K562 (cell line): ENCODE measurements around the gene TLR8. TPM values are rescaled to one million over a fixed set of nuclear protein-coding genes. Genes with fewer than 3 reads are reported as not detected.

Experiments
- BMI1 ChIP-seq: fragments of 150-350 bp; IDR thresholded peaks from 2 replicates; pipeline ENCODE4 v1.6.1; 2014; ENCODE audit warnings: low read length
- CEBPB ChIP-seq: fragments of 450-650 bp; IDR thresholded peaks from 2 replicates; pipeline ENCODE4 v1.6.1; 2016; ENCODE audit warnings: missing genetic modification characterization, missing compliant biosample characterization
- CHD1 ChIP-seq: fragments of 200-600 bp; sonication (generic); IDR thresholded peaks from one replicate; pipeline ENCODE4 v1.6.1; 2012; ENCODE audit warnings: mild to moderate bottlenecking, moderate library complexity, low read length, inconsistent platforms
- CHD4 ChIP-seq: fragments of 200-600 bp; sonication (generic); IDR thresholded peaks from 3 replicates; pipeline ENCODE4 v1.6.1; 2012; ENCODE audit warnings: low read depth, mild to moderate bottlenecking, mixed read lengths, low read length, inconsistent platforms; ENCODE audit not compliant: insufficient read depth, insufficient replicate concordance, poor library complexity, severe bottlenecking
- DACH1 ChIP-seq: fragments of 450-650 bp; IDR thresholded peaks from 2 replicates; pipeline ENCODE4 v1.6.1; 2018; ENCODE audit not compliant: partially characterized antibody
- FOS ChIP-seq: IDR thresholded peaks from 3 replicates; pipeline ENCODE4 v1.6.1; 2011; ENCODE audit not compliant: insufficient read length; ENCODE audit errors: extremely low read depth
- FOXA1 ChIP-seq: fragments of 450-650 bp; IDR thresholded peaks from 2 replicates; pipeline ENCODE4 v1.6.1; 2016; ENCODE audit warnings: mild to moderate bottlenecking, borderline replicate concordance
- FOXA3 ChIP-seq, 2 experiments: fragments of 450-650 bp in 1 of 2; sonication (generic) in 1 of 2; formaldehyde crosslinking; IDR thresholded peaks in 1 of 2; conservative IDR thresholded peaks in 1 of 2; 2 replicates each; pipeline versions ENCODE4 v1.4.0 to v1.8.0; 2020 to 2022; ENCODE audit warnings: mild to moderate bottlenecking in 2 of 2, missing genetic modification reagents in 1 of 2
- HEY1 ChIP-seq: fragments of 250-450 bp; sonication (Bioruptor Pico); IDR thresholded peaks from 2 replicates; pipeline ENCODE4 v1.5.0; 2020; ENCODE audit warnings: mild to moderate bottlenecking, moderate library complexity, borderline replicate concordance
- HMG20A ChIP-seq: fragments of 450-650 bp; formaldehyde crosslinking; conservative IDR thresholded peaks from 2 replicates; pipeline ENCODE4 v1.4.0; 2020; ENCODE audit warnings: mild to moderate bottlenecking, mixed read lengths
- MAFK ChIP-seq: IDR thresholded peaks from 2 replicates; pipeline ENCODE4 v1.6.1; 2011; ENCODE audit warnings: low read length, improper control_type of control experiment
- MEF2A ChIP-seq: IDR thresholded peaks from 2 replicates; pipeline ENCODE4 v1.6.1; 2011; ENCODE audit warnings: low read depth, mild to moderate bottlenecking, low read length, moderate library complexity; ENCODE audit not compliant: control insufficient read depth
- NR2F6 ChIP-seq: fragments of 450-650 bp; formaldehyde crosslinking; IDR thresholded peaks from 2 replicates; pipeline ENCODE4 v1.4.0; 2020; ENCODE audit warnings: mild to moderate bottlenecking
- PBX2 ChIP-seq, 2 experiments: IDR thresholded peaks in 1 of 2; conservative IDR thresholded peaks in 1 of 2; 2 replicates each; pipeline ENCODE4 v1.6.1; 2016; ENCODE audit warnings: low read depth in 2 of 2, mild to moderate bottlenecking in 1 of 2, missing compliant biosample characterization in 1 of 2, missing genetic modification characterization in 1 of 2, moderate library complexity in 1 of 2
- POLR3G ChIP-seq: IDR thresholded peaks from 2 replicates; pipeline ENCODE4 v1.6.1; 2011; ENCODE audit not compliant: insufficient read length, insufficient replicate concordance; ENCODE audit errors: extremely low read depth
- PPARD ChIP-seq: fragments of 250-450 bp; sonication (Bioruptor Pico); IDR thresholded peaks from 2 replicates; pipeline ENCODE4 v1.8.0; 2022; ENCODE audit warnings: inconsistent platforms, mild to moderate bottlenecking, moderate library complexity
- SRSF1 ChIP-seq: fragments of 200-400 bp; formaldehyde crosslinking; IDR thresholded peaks from 2 replicates; pipeline ENCODE4 v1.6.1; 2017; ENCODE audit warnings: mild to moderate bottlenecking, low read depth, low read length, moderate library complexity
- TAF7 ChIP-seq: fragments of 450-650 bp; IDR thresholded peaks from 2 replicates; pipeline ENCODE4 v1.6.1; 2016; ENCODE audit warnings: missing genetic modification characterization, missing compliant biosample characterization
- THRAP3 ChIP-seq: fragments of 450-650 bp; IDR thresholded peaks from 2 replicates; pipeline ENCODE4 v1.6.1; 2016; ENCODE audit warnings: mild to moderate bottlenecking, inconsistent platforms, borderline replicate concordance
- YBX1 ChIP-seq: fragments of 450-650 bp; IDR thresholded peaks from 2 replicates; pipeline ENCODE4 v1.7.1; 2016; ENCODE audit warnings: mild to moderate bottlenecking
- ZBTB12 ChIP-seq: fragments of 250-450 bp; sonication (Bioruptor Pico); IDR thresholded peaks from 2 replicates; pipeline ENCODE4 v1.4.0; 2020
- ZNF212 ChIP-seq: fragments of 450-650 bp; formaldehyde crosslinking; IDR thresholded peaks from 2 replicates; pipeline ENCODE4 v1.4.0; 2020; ENCODE audit warnings: mild to moderate bottlenecking
- ZNF347 ChIP-seq: fragments of 450-650 bp; formaldehyde crosslinking; IDR thresholded peaks from 2 replicates; pipeline ENCODE4 v1.4.0; 2020; ENCODE audit warnings: low read depth, mild to moderate bottlenecking, moderate library complexity
- polyA plus RNA-seq, 8 experiments: library from polyadenylated mRNA; depleted of rRNA in 4 of 8; stranded (reverse) in 5 of 8; unstranded in 3 of 8; fragments of >200 nt; fragmentation: Nextera tagmentation in 2 of 8; fragmentation: Illumina TruSeq in 1 of 8; extraction: Ambion mirVana in 2 of 8; extraction: Trizol in 1 of 8; gene quantifications; 2 replicates each; pipeline versions ENCODE4 v1.2.1 to v1.2.3, GENCODE V29; 2011 to 2014; ENCODE audit warnings: inconsistent platforms in 1 of 8, missing spikeins in 1 of 8
- total RNA-seq, 7 experiments: library from RNA; depleted of rRNA in 6 of 7; stranded (reverse); fragments of >200 nt in 6 of 7; fragmentation: Illumina TruSeq in 2 of 7; extraction: Trizol in 2 of 7; gene quantifications; 2 replicates each; pipeline versions ENCODE4 v1.2.1 to v1.2.3, GENCODE V29; 2011 to 2021; ENCODE audit warnings: low replicate concordance in 1 of 7
- TF ChIP-seq, protein P1 (sequence below): fragments of 250-450 bp; sonication (Bioruptor Pico); IDR thresholded peaks from 2 replicates; pipeline ENCODE4 v1.5.1; 2021; ENCODE audit warnings: mild to moderate bottlenecking

Gene TLR8
- total and polyA plus RNA-seq, 9 of the 15 experiments (the other 6 are each of a cell fraction or from before 2014, with no cell fraction given): not detected

- TF ChIP-seq ZNF212 (CRISPR knock-in tag) (no peak), MAFK (no peak), BMI1 (no peak), CEBPB (tag) (peak; percentile 88), PBX2 (CRISPR knock-in tag; IDR thresholded peaks at IDR 0.05; ENCODE audit: low read depth) (no peak), PBX2 (tag; conservative IDR thresholded peaks at IDR 0.05; ENCODE audit: low read depth) (peak; percentile 23; the same call in 1 of the 2 replicates), TAF7 (no peak), FOXA1 (no peak), YBX1 (no peak), FOXA3 (CRISPR knock-in tag; conservative IDR thresholded peaks at IDR 0.05 in 1 of 2, IDR thresholded peaks at IDR 0.05 in 1 of 2) (no peak), DACH1 (no peak), POLR3G (no peak), ZBTB12 (0 out of 2 replicates have a peak, but pooled peaks have one; percentile 38), THRAP3 (no peak), CHD4 (no peak), CHD1 (no peak), FOS (no peak), MEF2A (no peak), SRSF1 (no peak), NR2F6 (CRISPR knock-in tag) (no peak), HEY1 (CRISPR knock-in tag) (no peak), HMG20A (CRISPR knock-in tag) (no peak), PPARD (no peak), ZNF347 (no peak)
- TF ChIP-seq, protein P1, sequence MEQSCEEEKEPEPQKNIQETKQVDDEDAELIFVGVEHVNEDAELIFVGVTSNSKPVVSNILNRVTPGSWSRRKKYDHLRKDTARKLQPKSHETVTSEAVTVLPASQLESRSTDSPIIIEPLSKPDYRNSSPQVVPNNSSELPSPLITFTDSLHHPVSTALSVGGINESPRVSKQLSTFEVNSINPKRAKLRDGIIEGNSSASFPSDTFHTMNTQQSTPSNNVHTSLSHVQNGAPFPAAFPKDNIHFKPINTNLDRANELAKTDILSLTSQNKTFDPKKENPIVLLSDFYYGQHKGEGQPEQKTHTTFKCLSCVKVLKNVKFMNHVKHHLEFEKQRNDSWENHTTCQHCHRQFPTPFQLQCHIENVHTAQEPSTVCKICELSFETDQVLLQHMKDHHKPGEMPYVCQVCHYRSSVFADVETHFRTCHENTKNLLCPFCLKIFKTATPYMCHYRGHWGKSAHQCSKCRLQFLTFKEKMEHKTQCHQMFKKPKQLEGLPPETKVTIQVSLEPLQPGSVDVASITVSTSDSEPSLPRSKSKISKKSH: no peak
These were observed 43.7 kb downstream of the TLR8 start (continued) for GRCh38 chrX:12949927-12950656.
